Gastrocnemius medialis (tissue), 4 donors: ENCODE measurements around the gene SNX32. TPM values are rescaled to one million over a fixed set of nuclear protein-coding genes. Genes with fewer than 3 reads are reported as not detected.

Source experiments
- ATAC-seq, 2 donors: fragments of 150-250 bp; one replicate each; pipeline ENCODE4 v1.9.1; 2016
- DNase-seq, 2 donors: peaks; one replicate each; pipeline ENCODE4 v3.0.0-alpha.2; 2019
- H3K27ac ChIP-seq, 4 donors: fragments of 200-600 bp; sonication (generic); 1 replicate in 1 of 4; 2 replicates in 3 of 4; pipeline ENCODE4 v1.5.1; 2016 to 2018; ENCODE audit warnings: mild to moderate bottlenecking in 2 of 4, moderate library complexity in 1 of 4
- H3K27me3 ChIP-seq, 3 donors: fragments of 200-600 bp; sonication (generic) in 2 of 3; 1 replicate in 1 of 3; 2 replicates in 2 of 3; pipeline versions ENCODE4 v1.5.1 to v1.6.0; 2016 to 2019; ENCODE audit warnings: mild to moderate bottlenecking in 1 of 3, moderate library complexity in 1 of 3
- H3K36me3 ChIP-seq, 2 donors: fragments of 200-600 bp; sonication (generic) in 1 of 2; one replicate each; pipeline ENCODE4 v1.5.1; 2017 to 2018
- H3K4me1 ChIP-seq, 2 donors: fragments of 200-600 bp; sonication (generic) in 1 of 2; one replicate each; pipeline ENCODE4 v1.5.1; 2016 to 2017; ENCODE audit warnings: mild to moderate bottlenecking in 2 of 2
- H3K4me3 ChIP-seq, 4 donors: fragments of 200-600 bp; sonication (generic) in 3 of 4; 1 replicate in 1 of 4; 2 replicates in 3 of 4; pipeline ENCODE4 v1.5.1; 2016 to 2019; ENCODE audit warnings: mild to moderate bottlenecking in 2 of 4
- H3K9me3 ChIP-seq, 3 donors: fragments of 200-600 bp; sonication (generic) in 2 of 3; 1 replicate in 1 of 3; 2 replicates in 2 of 3; pipeline ENCODE4 v1.5.1; 2016 to 2019
- CTCF ChIP-seq, 5 experiments: fragments of 450-650 bp in 3 of 5; fragments of 200-600 bp in 2 of 5; sonication (generic) in 2 of 5; IDR thresholded peaks in 4 of 5; conservative IDR thresholded peaks in 1 of 5; 1 replicate in 4 of 5; 2 replicates in 1 of 5; pipeline ENCODE4 v1.5.1; 2016 to 2019; ENCODE audit warnings: antibody characterized with exemption in 5 of 5, mild to moderate bottlenecking in 3 of 5, moderate library complexity in 3 of 5
- POLR2A ChIP-seq, 2 donors: fragments of 450-650 bp; IDR thresholded peaks; one replicate each; pipeline ENCODE4 v1.6.1; 2017; ENCODE audit warnings: antibody characterized with exemption in 2 of 2, mild to moderate bottlenecking in 2 of 2, moderate library complexity in 2 of 2
- in situ Hi-C, 4 donors: fragments of 200-750 bp; cut with MboI; loops; one replicate each; pipeline versions ENCODE4 v1.15.0 to v1.8.0; 2017; ENCODE audit warnings: low sequenced_read_pairs in 4 of 4
- intact Hi-C: fragments of 100-400 bp; cut with DNase I; formaldehyde crosslinking; loops from one replicate; pipeline ENCODE4 v1.15.1; 2023; ENCODE audit warnings: low total_unique reads
- total RNA-seq, 4 donors: library from RNA; depleted of rRNA; stranded (reverse); fragments of >200 nt; gene quantifications; one replicate each; pipeline versions ENCODE4 v1.1.0 to v1.2.3, GENCODE V29; 2016

SNX32 gene
- total RNA-seq, 4 donors from 2014 or later = 0.11 TPM; not detected in 3

- Histone ChIP-seq H3K9me3 (no peaks in the 10 kb centered on the region), H3K27me3 (no peaks in the 10 kb centered on the region), H3K4me1 (peaks cover 28 to 29% of the 10 kb centered on the region in 2 donors), H3K36me3 (peaks cover 0 to 46% of the 10 kb centered on the region in 2 donors), H3K27ac (peak overlapping the region; percentile 95 to 99 (median 96)), H3K4me3 (peak overlapping the region; percentile 88 to 98 (median 90))
- peak in 1 of 2 donors; percentile 19 for DNase-seq
- ATAC-seq = no peak
- TF ChIP-seq CTCF (IDR thresholded peaks at IDR 0.05 in 4 of 5, conservative IDR thresholded peaks at IDR 0.05 in 1 of 5) (no peak), POLR2A (IDR thresholded peaks at IDR 0.05) (no peak)
- in situ Hi-C loops (no loop called here), intact Hi-C loops (loop anchor here (2.0 kb wide), 1 partner anchor 100 kb away; the partner anchor contains the start of gene SART1)
Observed at GRCh38 chr11:65861165-65861505, 27.4 kb downstream of the SNX32 start.

GRCh38 chr11:65861533-65862183, 27.9 kb downstream of the SNX32 start:
- H3K27me3 ChIP-seq = no peaks in the 10 kb centered on the region
- peak overlapping the region; percentile 88 to 98 (median 90) for H3K4me3 ChIP-seq
- ATAC-seq (no peak), DNase-seq (peak in 1 of 2 donors; percentile 13)
- peaks cover 23 to 24% of the 10 kb centered on the region in 2 donors for H3K4me1 ChIP-seq
- peak overlapping the region; percentile 95 to 99 (median 96) for H3K27ac ChIP-seq
- H3K9me3 ChIP-seq = no peaks in the 10 kb centered on the region
- intact Hi-C loops (loop anchor here (2.0 kb wide), 1 partner anchor 99 kb away; the partner anchor contains the start of gene SART1), in situ Hi-C loops (no loop called here)
- peaks cover 0 to 51% of the 10 kb centered on the region in 2 donors for H3K36me3 ChIP-seq
- TF ChIP-seq POLR2A (IDR thresholded peaks at IDR 0.05) = no peak
- TF ChIP-seq CTCF (IDR thresholded peaks at IDR 0.05 in 4 of 5, conservative IDR thresholded peaks at IDR 0.05 in 1 of 5) = no peak

- Histone ChIP-seq H3K27me3 (no peaks in the 10 kb centered on the region), H3K27ac (peak overlapping the region in 2 of 4 donors; percentile 11 to 96), H3K4me1 (peaks cover 22 to 23% of the 10 kb centered on the region in 2 donors), H3K36me3 (peaks cover 0 to 55% of the 10 kb centered on the region in 2 donors), H3K4me3 (no peak overlapping the region), H3K9me3 (no peaks in the 10 kb centered on the region)
- intact Hi-C loops (no loop called here), in situ Hi-C loops (no loop called here)
- DNase-seq = peak in 1 of 2 donors; percentile 13
- no peak for ATAC-seq
- TF ChIP-seq POLR2A (IDR thresholded peaks at IDR 0.05) (no peak), CTCF (IDR thresholded peaks at IDR 0.05 in 4 of 5, conservative IDR thresholded peaks at IDR 0.05 in 1 of 5) (no peak)
Observed at GRCh38 chr11:65862191-65862735, 28.5 kb downstream of the SNX32 start.

GRCh38 chr11:65862941-65863888, 29.5 kb downstream of the SNX32 start:
- TF ChIP-seq POLR2A (IDR thresholded peaks at IDR 0.05) (no peak), CTCF (IDR thresholded peaks at IDR 0.05 in 4 of 5, conservative IDR thresholded peaks at IDR 0.05 in 1 of 5) (no peak)
- in situ Hi-C loops (no loop called here), intact Hi-C loops (no loop called here)
- H3K4me3 ChIP-seq = no peak overlapping the region
- no peaks in the 10 kb centered on the region for H3K9me3 ChIP-seq
- no peak overlapping the region for H3K27ac ChIP-seq
- peaks cover 22 to 23% of the 10 kb centered on the region in 2 donors for H3K4me1 ChIP-seq
- H3K27me3 ChIP-seq = no peaks in the 10 kb centered on the region
- peaks cover 0 to 55% of the 10 kb centered on the region in 2 donors for H3K36me3 ChIP-seq
- ATAC-seq (no peak), DNase-seq (peak in 1 of 2 donors; percentile 14)
